ENCODE data around the gene MON2. TPM values are rescaled to one million over a fixed set of nuclear protein-coding genes. Genes with fewer than 3 reads are reported as not detected.
A peak's percentile ranks its signal among the peaks of the same experiment; 100 is the strongest.

Gene MON2
- total RNA-seq, 6 experiments from 2014 or later: 29.6 to 44.1 (median 38.8) TPM

- no peak for DNase-seq
- no peaks in the 10 kb centered on the region for H3K9me3 Mint-ChIP-seq
- no peaks in the 10 kb centered on the region for H3K36me3 Mint-ChIP-seq (ENCODE audit: low read depth)
- H3K4me3 Mint-ChIP-seq: no peak overlapping the region
- H3K27me3 Mint-ChIP-seq (ENCODE audit: insufficient read depth): no peaks in the 10 kb centered on the region
- no peak for TF ChIP-seq CTCF (IDR thresholded peaks at IDR 0.05)
- H3K27ac Mint-ChIP-seq: no peak overlapping the region
- H3K4me1 Mint-ChIP-seq (ENCODE audit: low read depth): peaks cover 35% of the 10 kb centered on the region
These were observed 163.5 kb downstream of the MON2 start for GRCh38 chr12:62629971-62630739.

DNA sequence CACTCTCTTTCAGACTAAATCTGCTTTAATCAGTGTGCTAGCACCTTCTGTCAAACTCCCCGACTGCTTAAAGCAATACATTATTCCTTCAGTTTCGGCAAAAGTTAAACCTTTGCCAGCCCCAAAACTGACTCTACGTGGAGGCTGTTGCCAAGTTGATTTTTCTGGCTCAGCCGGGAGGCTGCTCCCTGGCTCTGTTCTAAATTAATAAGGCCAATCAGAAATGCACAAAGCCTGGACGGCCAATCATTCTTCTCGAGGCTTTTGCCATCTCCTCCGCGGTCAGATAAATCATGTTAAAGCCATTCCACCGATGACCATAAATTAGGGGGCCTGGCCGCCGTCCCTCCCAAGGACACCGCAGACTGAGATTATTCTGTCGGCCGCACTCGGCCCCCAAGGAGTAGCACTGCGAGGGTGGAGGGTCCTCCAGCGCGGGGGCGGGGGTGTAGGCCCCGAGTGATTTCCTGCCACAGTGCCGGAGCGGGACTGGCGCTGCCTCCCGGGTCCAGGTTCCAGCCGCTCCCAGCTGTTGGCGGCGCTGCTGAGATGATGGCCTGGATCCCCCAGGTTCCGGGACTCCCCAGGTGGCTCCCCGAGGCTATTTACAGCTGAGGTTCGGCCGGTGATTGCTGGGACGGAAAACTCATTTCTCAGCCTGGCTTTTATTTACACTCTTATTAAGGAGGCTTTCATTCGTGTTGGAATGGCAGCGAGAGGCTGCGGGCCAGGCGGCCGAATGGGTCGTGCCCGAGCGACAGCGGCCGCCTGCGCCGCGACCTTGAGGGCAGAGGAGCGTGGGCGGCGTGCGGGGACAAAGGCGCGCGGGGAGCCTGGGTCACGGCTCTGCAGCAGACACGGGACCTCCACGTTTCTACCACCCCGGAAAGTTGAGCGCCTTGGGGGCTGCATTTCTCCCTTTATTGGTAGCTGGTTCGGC, 165.1 kb downstream of the MON2 start:
- DNase-seq: peak; percentile 83
- peaks cover 35% of the 10 kb centered on the region for H3K4me1 Mint-ChIP-seq (ENCODE audit: low read depth)
- H3K4me3 Mint-ChIP-seq: peak overlapping the region; percentile 85
- no peaks in the 10 kb centered on the region for H3K36me3 Mint-ChIP-seq (ENCODE audit: low read depth)
- TF ChIP-seq CTCF (IDR thresholded peaks at IDR 0.05): peak; percentile 73
- peak overlapping the region; percentile 77 for H3K27ac Mint-ChIP-seq
- no peaks in the 10 kb centered on the region for H3K27me3 Mint-ChIP-seq (ENCODE audit: insufficient read depth)
- no peaks in the 10 kb centered on the region for H3K9me3 Mint-ChIP-seq

DNA sequence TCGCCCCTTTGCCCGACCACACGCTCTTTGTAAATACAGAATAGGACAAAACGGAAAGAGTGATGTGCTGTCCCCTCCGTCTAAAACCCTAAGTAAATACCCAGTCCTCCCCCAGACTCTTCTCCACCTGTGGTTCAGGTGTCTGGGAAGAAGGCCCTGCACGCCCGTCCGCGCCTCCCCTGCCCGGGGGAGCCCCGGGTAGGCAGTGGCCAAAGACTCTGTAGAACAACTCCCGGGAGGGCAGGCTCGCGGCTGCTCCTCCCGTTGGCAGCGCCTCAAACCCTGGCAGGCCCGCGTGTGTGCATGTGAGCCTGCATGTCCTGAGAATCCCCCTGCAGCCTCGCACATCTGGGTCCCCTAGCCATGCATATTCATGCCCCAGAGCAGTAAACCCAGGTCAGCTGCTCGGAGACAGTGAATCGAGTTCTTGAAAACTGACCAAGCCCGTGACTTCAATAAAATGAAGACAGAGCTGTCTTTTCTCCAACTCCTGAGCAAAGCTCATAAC, 165.8 kb downstream of the MON2 start:
- DNase-seq: peak; percentile 25
- Mint-ChIP-seq H3K4me1 (ENCODE audit: low read depth) (peaks cover 35% of the 10 kb centered on the region), H3K36me3 (ENCODE audit: low read depth) (no peaks in the 10 kb centered on the region), H3K27me3 (ENCODE audit: insufficient read depth) (no peaks in the 10 kb centered on the region), H3K9me3 (no peaks in the 10 kb centered on the region), H3K4me3 (peak overlapping the region; percentile 85), H3K27ac (peak overlapping the region; percentile 77)
- TF ChIP-seq CTCF (IDR thresholded peaks at IDR 0.05): no peak

DNA sequence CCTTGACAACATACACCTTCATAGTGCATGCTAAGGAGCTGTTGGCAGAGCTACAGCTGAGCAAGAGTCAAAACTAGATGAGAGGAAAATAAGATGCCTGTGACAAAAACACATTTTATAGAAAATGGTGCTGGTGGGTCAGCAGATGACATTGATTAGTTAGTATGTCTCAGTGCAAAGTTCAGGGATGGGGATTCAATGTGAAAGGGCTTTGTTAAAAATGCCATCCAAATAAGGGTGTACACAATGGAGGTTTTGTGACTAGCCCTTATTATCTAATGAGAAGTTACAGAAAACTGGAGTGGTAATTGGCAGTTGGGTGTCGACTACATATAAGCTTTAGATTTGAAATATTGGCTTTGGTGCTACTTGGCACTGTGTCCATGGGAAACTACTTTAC, 169.0 kb downstream of the MON2 start:
- no peak for DNase-seq
- Mint-ChIP-seq H3K36me3 (ENCODE audit: low read depth) (no peaks in the 10 kb centered on the region), H3K27ac (no peak overlapping the region), H3K27me3 (ENCODE audit: insufficient read depth) (no peaks in the 10 kb centered on the region), H3K4me3 (no peak overlapping the region), H3K9me3 (no peaks in the 10 kb centered on the region), H3K4me1 (ENCODE audit: low read depth) (peaks cover 18% of the 10 kb centered on the region)
- no peak for TF ChIP-seq CTCF (IDR thresholded peaks at IDR 0.05)

GRCh38 chr12:62637679-62638078, 171.1 kb downstream of the MON2 start:
- no peak for TF ChIP-seq CTCF (IDR thresholded peaks at IDR 0.05)
- Mint-ChIP-seq H3K4me1 (ENCODE audit: low read depth) (peaks cover 19% of the 10 kb centered on the region), H3K27me3 (ENCODE audit: insufficient read depth) (no peaks in the 10 kb centered on the region), H3K9me3 (no peaks in the 10 kb centered on the region), H3K4me3 (no peak overlapping the region), H3K27ac (no peak overlapping the region), H3K36me3 (ENCODE audit: low read depth) (no peaks in the 10 kb centered on the region)
- no peak for DNase-seq
